Caco-2 (cell line): ENCODE measurements around the gene SPATA32. TPM values are rescaled to one million over a fixed set of nuclear protein-coding genes. Genes with fewer than 3 reads are reported as not detected.

Experiments
- BruUV-seq: library from RNA; stranded (reverse); fragments of 400-500 nt; replicated peaks from 2 replicates; lab custom pipeline; 2021; lab: Mats Ljungman, UMichigan
- CTCF ChIA-PET: fragments of 300-600 bp; sonication (Branson Sonifier 250); formaldehyde crosslinking; loops from one replicate; lab custom pipeline; 2022; ENCODE audit warnings: antibody characterized with exemption; lab: Charles Lee
- POLR2A ChIA-PET: fragments of 300-600 bp; sonication (Branson Sonifier 250); formaldehyde crosslinking; loops from one replicate; lab custom pipeline; 2022; ENCODE audit warnings: antibody characterized with exemption; lab: Charles Lee
- DNase-seq, 2 experiments: peaks; one replicate each; pipeline versions ENCODE4 v3.0.0 to v3.0.0-alpha.2; 2020 to 2022
- H3K27me3 ChIP-seq: replicated peaks from 2 replicates; pipeline ENCODE4 v1.6.0; 2011; ENCODE audit warnings: low read length; ENCODE audit not compliant: control insufficient read depth, insufficient read depth
- H3K36me3 ChIP-seq: 2 replicates; pipeline ENCODE4 v1.5.1; 2011; ENCODE audit warnings: low read length; ENCODE audit not compliant: control insufficient read depth, insufficient read depth
- H3K4me1 ChIP-seq: fragments of 250-450 bp; sonication (Bioruptor Pico); 2 replicates; pipeline ENCODE4 v1.5.1; 2020; ENCODE audit warnings: mild to moderate bottlenecking
- H3K4me3 ChIP-seq: 2 replicates; pipeline ENCODE4 v1.5.1; 2011; ENCODE audit warnings: low read depth, mild to moderate bottlenecking, control low read depth, low read length
- H3K9me3 ChIP-seq: fragments of 250-450 bp; sonication (Bioruptor Pico); 2 replicates; pipeline ENCODE4 v1.5.1; 2020; ENCODE audit warnings: mild to moderate bottlenecking, moderate library complexity
- H3K27ac Mint-ChIP-seq: one replicate; pipeline ENCODE4 v1.8.0; 2022; ENCODE audit warnings: mixed read lengths; ENCODE audit not compliant: unreplicated experiment
- H3K27me3 Mint-ChIP-seq: one replicate; pipeline ENCODE4 v1.8.0; 2022; ENCODE audit warnings: mixed read lengths; ENCODE audit not compliant: insufficient read depth, unreplicated experiment
- H3K36me3 Mint-ChIP-seq: one replicate; pipeline ENCODE4 v1.8.0; 2022; ENCODE audit warnings: mild to moderate bottlenecking, mixed read lengths; ENCODE audit not compliant: insufficient read depth, unreplicated experiment
- H3K4me1 Mint-ChIP-seq: one replicate; pipeline ENCODE4 v1.8.0; 2022; ENCODE audit warnings: low read depth, mixed read lengths; ENCODE audit not compliant: unreplicated experiment
- H3K4me3 Mint-ChIP-seq: one replicate; pipeline ENCODE4 v1.8.0; 2022; ENCODE audit warnings: mild to moderate bottlenecking, moderate library complexity, mixed read lengths; ENCODE audit not compliant: unreplicated experiment
- H3K9me3 Mint-ChIP-seq: one replicate; pipeline ENCODE4 v1.8.0; 2022; ENCODE audit warnings: mixed read lengths; ENCODE audit not compliant: unreplicated experiment
- CTCF ChIP-seq, 2 experiments: fragments of 200-600 bp in 1 of 2; IDR thresholded peaks; 1 replicate in 1 of 2; 2 replicates in 1 of 2; pipeline versions ENCODE4 v1.5.1 to v1.8.0; 2011 to 2022; ENCODE audit warnings: antibody characterized with exemption in 1 of 2, control low read depth in 1 of 2, inconsistent platforms in 1 of 2, low read depth in 1 of 2, low read length in 1 of 2, mild to moderate bottlenecking in 1 of 2, moderate library complexity in 1 of 2; ENCODE audit not compliant: insufficient read depth in 1 of 2, severe bottlenecking in 1 of 2, unreplicated experiment in 1 of 2
- intact Hi-C: fragments of 100-400 bp; cut with micrococcal nuclease; formaldehyde crosslinking; loops from one replicate; pipeline ENCODE4 v1.10.0; 2022; ENCODE audit not compliant: unreplicated experiment
- total RNA-seq: library from RNA; stranded (reverse); gene quantifications from 2 replicates; pipeline ENCODE4 v1.2.3, GENCODE V29; 2022

The SPATA32 gene
- total RNA-seq, 1 experiment from 2014 or later, result not detected

- H3K27me3 Mint-ChIP-seq, result peaks cover 17% of the 10 kb centered on the region
- Histone ChIP-seq H3K27me3 (peaks cover 1% of the 10 kb centered on the region; the same call in 1 of the 2 replicates), H3K4me1 (peaks cover 5% of the 10 kb centered on the region; the same call in 1 of the 2 replicates), H3K36me3 (no peaks in the 10 kb centered on the region), H3K9me3 (no peaks in the 10 kb centered on the region), H3K4me3 (no peak overlapping the region)
- CTCF ChIA-PET, result interaction anchor here (1.2 kb wide), 1 partner anchor 88 kb away, joined by 4 read pairs; the partner anchor contains the start of gene ACBD4
- H3K4me3 Mint-ChIP-seq, result peak overlapping the region; percentile 73
- no peak for TF ChIP-seq CTCF (IDR thresholded peaks at IDR 0.05; ENCODE audit: insufficient read depth in 1 of 2, low read depth in 1 of 2, low read length in 1 of 2, severe bottlenecking in 1 of 2, unreplicated experiment in 1 of 2)
- POLR2A ChIA-PET, result no interaction called here
- H3K27ac Mint-ChIP-seq, result no peak overlapping the region
- no peaks in the 10 kb centered on the region for H3K4me1 Mint-ChIP-seq
- BruUV-seq, result no TSS peak
- H3K36me3 Mint-ChIP-seq, result no peaks in the 10 kb centered on the region
- no peaks in the 10 kb centered on the region for H3K9me3 Mint-ChIP-seq
- no peak for DNase-seq
- intact Hi-C loops, result no loop called here
Measured at GRCh38 chr17:45222996-45223538, 38.8 kb downstream of the SPATA32 start.

- no peaks in the 10 kb centered on the region for H3K4me1 Mint-ChIP-seq
- intact Hi-C loops, result no loop called here
- CTCF ChIA-PET, result interaction anchor here (0.9 to 1.2 kb wide), 2 partner anchors 13 to 87 kb away, joined by 4 to 6 read pairs; partner anchors contain the start of gene ACBD4
- H3K36me3 Mint-ChIP-seq, result no peaks in the 10 kb centered on the region
- H3K4me3 Mint-ChIP-seq, result peak overlapping the region; percentile 73
- POLR2A ChIA-PET, result no interaction called here
- peaks cover 1% of the 10 kb centered on the region; the same call in 1 of the 2 replicates for H3K27me3 ChIP-seq
- no TSS peak for BruUV-seq
- no peak overlapping the region for H3K27ac Mint-ChIP-seq
- peaks cover 5% of the 10 kb centered on the region; the same call in 1 of the 2 replicates for H3K4me1 ChIP-seq
- no peak for TF ChIP-seq CTCF (IDR thresholded peaks at IDR 0.05; ENCODE audit: insufficient read depth in 1 of 2, low read depth in 1 of 2, low read length in 1 of 2, severe bottlenecking in 1 of 2, unreplicated experiment in 1 of 2)
- peak overlapping the region; percentile 47 for H3K4me3 ChIP-seq
- peaks cover 17% of the 10 kb centered on the region for H3K27me3 Mint-ChIP-seq
- no peaks in the 10 kb centered on the region for H3K9me3 Mint-ChIP-seq
- no peaks in the 10 kb centered on the region for H3K9me3 ChIP-seq
- DNase-seq, result no peak
- no peaks in the 10 kb centered on the region for H3K36me3 ChIP-seq
Measured at GRCh38 chr17:45222289-45222995, 39.5 kb downstream of the SPATA32 start.

GRCh38 chr17:45222014-45222288, 39.9 kb downstream of the SPATA32 start:
- H3K27me3 ChIP-seq, result peaks cover 1% of the 10 kb centered on the region; the same call in 1 of the 2 replicates
- Mint-ChIP-seq H3K9me3 (no peaks in the 10 kb centered on the region), H3K27ac (no peak overlapping the region), H3K4me1 (no peaks in the 10 kb centered on the region), H3K27me3 (peaks cover 17% of the 10 kb centered on the region), H3K4me3 (peak overlapping the region; percentile 73), H3K36me3 (no peaks in the 10 kb centered on the region)
- intact Hi-C loops, result no loop called here
- TF ChIP-seq CTCF (IDR thresholded peaks at IDR 0.05; ENCODE audit: insufficient read depth in 1 of 2, low read depth in 1 of 2, low read length in 1 of 2, severe bottlenecking in 1 of 2, unreplicated experiment in 1 of 2), result no peak
- ChIA-PET POLR2A (no interaction called here), CTCF (interaction anchor here (0.9 kb wide), 1 partner anchor 14 kb away, joined by 6 read pairs; no protein-coding TSS in a partner anchor)
- BruUV-seq, result no TSS peak
- H3K4me1 ChIP-seq, result peaks cover 5% of the 10 kb centered on the region; the same call in 1 of the 2 replicates
- peak overlapping the region; percentile 47 for H3K4me3 ChIP-seq
- H3K9me3 ChIP-seq, result no peaks in the 10 kb centered on the region
- no peaks in the 10 kb centered on the region for H3K36me3 ChIP-seq
- DNase-seq, result no peak
